Endothelial cell (in vitro differentiated cells): ENCODE data around the gene C4orf51. TPM values are rescaled to one million over a fixed set of nuclear protein-coding genes. Genes with fewer than 3 reads are reported as not detected.

Source experiments
- DNase-seq: peaks from one replicate; pipeline ENCODE4 v3.0.0; 2021; ENCODE audit warnings: low spot score
- H3K27ac Mint-ChIP-seq: one replicate; pipeline ENCODE4 v1.8.0; 2021; ENCODE audit warnings: mixed read lengths, inconsistent platforms; ENCODE audit not compliant: unreplicated experiment
- H3K27me3 Mint-ChIP-seq: one replicate; pipeline ENCODE4 v1.8.0; 2021; ENCODE audit warnings: mild to moderate bottlenecking, moderate library complexity, mixed read lengths, inconsistent platforms; ENCODE audit not compliant: unreplicated experiment
- H3K36me3 Mint-ChIP-seq: one replicate; pipeline ENCODE4 v1.8.0; 2021; ENCODE audit warnings: mild to moderate bottlenecking, low read depth, mixed read lengths, inconsistent platforms; ENCODE audit not compliant: unreplicated experiment
- H3K4me1 Mint-ChIP-seq: one replicate; pipeline ENCODE4 v1.8.0; 2021; ENCODE audit warnings: mild to moderate bottlenecking, mixed read lengths, inconsistent platforms; ENCODE audit not compliant: unreplicated experiment
- H3K4me3 Mint-ChIP-seq: one replicate; pipeline ENCODE4 v1.8.0; 2021; ENCODE audit warnings: mild to moderate bottlenecking, mixed read lengths, inconsistent platforms; ENCODE audit not compliant: unreplicated experiment
- H3K9me3 Mint-ChIP-seq: one replicate; pipeline ENCODE4 v1.8.0; 2021; ENCODE audit warnings: mixed read lengths, inconsistent platforms; ENCODE audit not compliant: unreplicated experiment
- CTCF ChIP-seq: fragments of 200-600 bp; sonication (generic); IDR thresholded peaks from one replicate; pipeline ENCODE4 v1.5.0; 2021; ENCODE audit warnings: antibody characterized with exemption; ENCODE audit not compliant: unreplicated experiment
- total RNA-seq: library from RNA; stranded (reverse); fragmentation: NEBNext Ultra II Directional; extraction: Animal tissue kit (Norgen Biotek cat#: 25700); gene quantifications from one replicate; pipeline ENCODE4 v1.2.1, GENCODE V29; 2021; ENCODE audit not compliant: unreplicated experiment

Gene C4orf51
- total RNA-seq, 1 donor from 2014 or later, result not detected

DNA sequence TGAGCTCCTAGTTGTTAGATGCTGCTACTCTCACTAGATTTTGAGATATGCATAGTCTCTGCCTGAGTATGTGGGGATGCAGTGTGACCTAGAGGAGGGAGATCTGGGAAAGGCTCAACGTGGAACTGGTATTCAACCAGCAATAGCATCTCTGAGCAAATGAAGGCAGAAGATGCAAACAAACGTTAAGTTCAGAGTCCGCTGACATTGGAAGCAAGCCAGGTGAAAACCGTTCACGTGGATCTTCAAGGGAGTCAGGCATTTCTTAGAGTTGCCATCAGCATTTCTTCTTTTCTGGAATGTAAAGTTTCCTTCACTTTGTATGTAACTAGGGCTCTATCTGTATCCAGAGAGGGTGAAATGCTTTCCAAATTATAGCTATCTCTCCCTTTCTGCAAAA, 59.9 kb downstream of the C4orf51 start:
- Mint-ChIP-seq H3K4me3 (no peak overlapping the region), H3K36me3 (no peaks in the 10 kb centered on the region), H3K27ac (no peak overlapping the region), H3K4me1 (peaks cover 8% of the 10 kb centered on the region), H3K27me3 (peaks cover 7% of the 10 kb centered on the region), H3K9me3 (no peaks in the 10 kb centered on the region)
- no peak for TF ChIP-seq CTCF
- DNase-seq, result no peak

GRCh38 chr4:145740806-145741205, 60.9 kb downstream of the C4orf51 start:
- no peak overlapping the region for H3K27ac Mint-ChIP-seq
- no peaks in the 10 kb centered on the region for H3K27me3 Mint-ChIP-seq
- H3K4me1 Mint-ChIP-seq, result no peaks in the 10 kb centered on the region
- DNase-seq, result no peak
- H3K36me3 Mint-ChIP-seq, result no peaks in the 10 kb centered on the region
- TF ChIP-seq CTCF, result no peak
- no peaks in the 10 kb centered on the region for H3K9me3 Mint-ChIP-seq
- no peak overlapping the region for H3K4me3 Mint-ChIP-seq

- Mint-ChIP-seq H3K36me3 (no peaks in the 10 kb centered on the region), H3K4me1 (no peaks in the 10 kb centered on the region), H3K4me3 (no peak overlapping the region), H3K9me3 (no peaks in the 10 kb centered on the region), H3K27ac (no peak overlapping the region), H3K27me3 (no peaks in the 10 kb centered on the region)
- no peak for TF ChIP-seq CTCF
- no peak for DNase-seq
These were observed 63.7 kb downstream of the C4orf51 start for GRCh38 chr4:145743641-145744040.

DNA sequence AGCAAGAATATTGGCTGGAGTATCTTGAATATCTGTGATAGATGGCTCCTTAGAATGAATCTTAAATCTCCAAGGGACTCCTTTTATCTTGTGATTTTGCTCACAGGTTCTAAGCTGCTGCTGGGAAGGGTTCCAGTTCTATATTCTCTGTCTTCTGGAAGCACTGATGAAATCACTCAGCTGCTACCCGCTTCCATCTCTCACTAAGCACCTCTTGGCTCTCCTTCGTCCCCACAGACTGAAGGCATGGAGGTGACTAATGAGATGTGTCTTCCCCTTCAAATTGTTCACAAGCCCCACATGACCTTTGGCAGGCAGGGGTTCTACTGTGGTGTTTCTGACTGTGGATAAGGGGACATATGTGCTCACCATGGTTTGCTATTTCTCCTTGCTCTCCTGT, 75.9 kb downstream of the C4orf51 start:
- Mint-ChIP-seq H3K27ac (no peak overlapping the region), H3K4me1 (no peaks in the 10 kb centered on the region), H3K9me3 (no peaks in the 10 kb centered on the region), H3K4me3 (no peak overlapping the region), H3K27me3 (peaks cover 4% of the 10 kb centered on the region), H3K36me3 (peaks cover 11% of the 10 kb centered on the region)
- no peak for TF ChIP-seq CTCF
- DNase-seq, result no peak

DNA sequence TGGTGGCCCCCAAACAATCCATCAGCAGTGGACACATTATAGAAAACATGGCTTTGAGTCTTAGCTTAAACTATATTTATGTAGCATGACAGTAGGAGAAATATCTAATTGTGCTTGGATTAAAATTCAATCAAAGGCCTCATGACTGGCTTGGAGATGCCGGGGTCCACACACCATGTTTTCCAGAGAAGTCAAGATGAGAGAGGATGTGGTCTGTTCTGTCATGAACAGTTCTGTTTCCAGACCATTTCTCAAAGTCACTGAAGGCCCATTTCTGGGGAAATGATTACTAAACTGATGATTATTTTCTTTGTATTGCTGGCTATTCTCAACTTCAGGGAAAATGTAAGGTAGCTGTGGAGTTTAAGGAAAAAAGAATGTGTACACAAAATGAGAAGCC, 76.3 kb downstream of the C4orf51 start:
- Mint-ChIP-seq H3K9me3 (no peaks in the 10 kb centered on the region), H3K4me3 (no peak overlapping the region), H3K4me1 (no peaks in the 10 kb centered on the region), H3K27ac (no peak overlapping the region), H3K27me3 (peaks cover 4% of the 10 kb centered on the region), H3K36me3 (peaks cover 12% of the 10 kb centered on the region)
- DNase-seq, result no peak
- TF ChIP-seq CTCF, result no peak
